Tibial artery (tissue), 4 donors: ENCODE results near the gene HAUS5.

Experiments used
- DNase-seq, 2 donors: peaks; one replicate each; pipeline ENCODE4 v3.0.0-alpha.2; 2019
- H3K27ac ChIP-seq, 2 donors: fragments of 200-600 bp; sonication (generic) in 1 of 2; 1 replicate in 1 of 2; 2 replicates in 1 of 2; pipeline ENCODE4 v1.5.1; 2018 to 2019; ENCODE audit warnings: mild to moderate bottlenecking in 1 of 2
- H3K27me3 ChIP-seq, 2 donors: fragments of 200-600 bp; sonication (generic) in 1 of 2; one replicate each; pipeline versions ENCODE4 v1.5.1 to v1.6.0; 2016 to 2019
- H3K36me3 ChIP-seq, 3 donors: fragments of 200-600 bp; sonication (generic) in 2 of 3; one replicate each; pipeline ENCODE4 v1.5.1; 2016 to 2019; ENCODE audit warnings: mild to moderate bottlenecking in 2 of 3
- H3K4me1 ChIP-seq, 4 donors: fragments of 200-600 bp; sonication (generic) in 2 of 4; 1 replicate in 3 of 4; 2 replicates in 1 of 4; pipeline ENCODE4 v1.5.1; 2016 to 2019
- H3K4me3 ChIP-seq, 2 donors: fragments of 200-600 bp; sonication (generic) in 1 of 2; 1 replicate in 1 of 2; 2 replicates in 1 of 2; pipeline ENCODE4 v1.5.1; 2018 to 2019; ENCODE audit warnings: mild to moderate bottlenecking in 2 of 2
- H3K9me3 ChIP-seq, 3 donors: fragments of 200-600 bp; sonication (generic) in 1 of 3; one replicate each; pipeline ENCODE4 v1.5.1; 2016 to 2019
- CTCF ChIP-seq, 2 experiments: fragments of 200-600 bp in 1 of 2; fragments of 450-650 bp in 1 of 2; IDR thresholded peaks; one replicate each; pipeline ENCODE4 v1.5.1; 2017 to 2019; ENCODE audit warnings: antibody characterized with exemption in 2 of 2, mild to moderate bottlenecking in 1 of 2, moderate library complexity in 1 of 2
- intact Hi-C: fragments of 100-400 bp; cut with DNase I; formaldehyde crosslinking; loops from one replicate; pipeline ENCODE4 v1.15.0; 2023; ENCODE audit warnings: low total_unique reads

The HAUS5 gene

DNA sequence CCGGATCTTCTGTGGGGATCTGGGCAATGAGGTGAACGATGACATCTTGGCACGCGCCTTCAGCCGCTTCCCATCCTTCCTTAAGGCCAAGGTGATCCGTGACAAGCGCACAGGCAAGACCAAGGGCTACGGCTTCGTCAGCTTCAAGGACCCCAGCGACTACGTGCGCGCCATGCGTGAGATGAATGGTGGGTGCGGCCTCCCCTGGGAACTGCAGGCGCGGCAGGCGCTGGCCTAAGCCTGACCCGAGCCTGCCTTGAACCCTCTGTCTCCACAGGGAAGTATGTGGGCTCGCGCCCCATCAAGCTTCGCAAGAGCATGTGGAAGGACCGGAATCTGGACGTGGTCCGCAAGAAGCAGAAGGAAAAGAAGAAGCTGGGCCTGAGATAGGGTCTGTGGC is 24.6 kb downstream of the HAUS5 start:
- TF ChIP-seq CTCF (IDR thresholded peaks at IDR 0.05) = no peak
- DNase-seq = no peak
- H3K27me3 ChIP-seq = no peaks in the 10 kb centered on the region
- peaks cover 0 to 5% (median 0%) of the 10 kb centered on the region in 4 donors for H3K4me1 ChIP-seq
- H3K9me3 ChIP-seq = no peaks in the 10 kb centered on the region
- H3K4me3 ChIP-seq = no peak overlapping the region
- H3K27ac ChIP-seq = no peak overlapping the region
- peaks cover 42 to 62% (median 59%) of the 10 kb centered on the region in 3 donors for H3K36me3 ChIP-seq
- intact Hi-C loops = no loop called here

- DNase-seq = no peak
- H3K4me1 ChIP-seq = peaks cover under 1 to 17% (median 12%) of the 10 kb centered on the region in 4 donors
- H3K27me3 ChIP-seq = no peaks in the 10 kb centered on the region
- TF ChIP-seq CTCF (IDR thresholded peaks at IDR 0.05) = no peak
- no peak overlapping the region for H3K27ac ChIP-seq
- intact Hi-C loops = no loop called here
- no peaks in the 10 kb centered on the region for H3K9me3 ChIP-seq
- peaks cover 20 to 41% (median 37%) of the 10 kb centered on the region in 3 donors for H3K36me3 ChIP-seq
- H3K4me3 ChIP-seq = no peak overlapping the region
Measured at GRCh38 chr19:35639321-35639639, 26.7 kb downstream of the HAUS5 start.

GRCh38 chr19:35639863-35640262 is 27.3 kb downstream of the HAUS5 start:
- Histone ChIP-seq H3K36me3 (peaks cover 17 to 35% (median 32%) of the 10 kb centered on the region in 3 donors), H3K27ac (no peak overlapping the region), H3K27me3 (no peaks in the 10 kb centered on the region), H3K4me1 (peaks cover 4 to 21% (median 14%) of the 10 kb centered on the region in 4 donors), H3K4me3 (no peak overlapping the region), H3K9me3 (no peaks in the 10 kb centered on the region)
- no peak for TF ChIP-seq CTCF (IDR thresholded peaks at IDR 0.05)
- intact Hi-C loops = no loop called here
- no peak for DNase-seq

DNA sequence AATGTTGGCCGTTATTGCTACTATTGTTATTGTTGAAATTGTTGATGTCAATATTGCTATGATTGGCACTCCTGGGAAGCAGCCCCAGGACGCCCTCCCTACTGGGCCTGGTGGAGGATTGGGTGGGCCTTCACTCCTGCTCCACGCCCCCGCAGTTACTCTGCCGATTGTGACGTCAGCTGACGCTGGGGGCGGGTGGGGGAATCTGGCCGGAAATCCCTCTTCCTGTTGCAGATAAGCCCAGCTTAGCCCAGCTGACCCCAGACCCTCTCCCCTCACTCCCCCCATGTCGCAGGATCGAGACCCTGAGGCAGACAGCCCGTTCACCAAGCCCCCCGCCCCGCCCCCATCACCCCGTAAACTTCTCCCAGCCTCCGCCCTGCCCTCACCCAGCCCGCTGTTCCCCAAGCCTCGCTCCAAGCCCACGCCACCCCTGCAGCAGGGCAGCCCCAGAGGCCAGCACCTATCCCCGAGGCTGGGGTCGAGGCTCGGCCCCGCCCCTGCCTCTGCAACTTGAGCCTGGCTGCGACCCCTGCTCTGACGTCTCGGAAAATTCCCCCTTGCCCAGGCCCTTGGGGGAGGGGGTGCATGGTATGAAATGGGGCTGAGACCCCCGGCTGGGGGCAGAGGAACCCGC is 29.1 kb downstream of the HAUS5 start, which contains the start of gene ETV2:
Gene ETV2 (plus strand): TSS at position 231 of the 637 bp plus-strand sequence. CDS start 716 bp downstream, outside the sequence.
- Histone ChIP-seq H3K36me3 (peaks cover 9 to 18% (median 17%) of the 10 kb centered on the region in 3 donors), H3K27ac (no peak within 1 kb of the TSS), H3K27me3 (no peaks in the 10 kb centered on the region), H3K4me1 (peaks cover 4 to 29% (median 21%) of the 10 kb centered on the region in 4 donors), H3K4me3 (no peak within 1 kb of the TSS), H3K9me3 (no peaks in the 10 kb centered on the region)
- no peak for DNase-seq
- intact Hi-C loops = no loop called here
- TF ChIP-seq CTCF (IDR thresholded peaks at IDR 0.05) = no peak

DNA sequence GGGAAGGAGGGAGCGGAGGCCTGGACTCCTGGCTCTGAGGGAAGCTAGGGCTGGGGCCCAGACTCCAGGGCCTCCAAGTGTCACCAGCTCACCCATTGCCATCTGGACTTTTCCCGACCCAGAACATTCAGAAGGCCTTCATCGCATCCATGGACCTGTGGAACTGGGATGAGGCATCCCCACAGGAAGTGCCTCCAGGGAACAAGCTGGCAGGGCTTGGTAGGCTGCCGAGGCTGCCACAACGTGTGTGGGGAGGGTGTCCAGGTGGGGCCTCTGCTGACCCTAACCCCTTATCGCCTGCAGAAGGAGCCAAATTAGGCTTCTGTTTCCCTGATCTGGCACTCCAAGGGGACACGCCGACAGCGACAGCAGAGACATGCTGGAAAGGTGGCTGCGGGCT is 29.8 kb downstream of the HAUS5 start:
- no peak overlapping the region for H3K4me3 ChIP-seq
- peaks cover 4 to 29% (median 21%) of the 10 kb centered on the region in 4 donors for H3K4me1 ChIP-seq
- H3K27ac ChIP-seq = no peak overlapping the region
- no peaks in the 10 kb centered on the region for H3K9me3 ChIP-seq
- no peak for DNase-seq
- H3K36me3 ChIP-seq = peaks cover 4 to 11% (median 10%) of the 10 kb centered on the region in 3 donors
- no peaks in the 10 kb centered on the region for H3K27me3 ChIP-seq
- TF ChIP-seq CTCF (IDR thresholded peaks at IDR 0.05) = no peak
- intact Hi-C loops = no loop called here
